ENCODE results near the gene EPB41L2.

Gene EPB41L2

DNA sequence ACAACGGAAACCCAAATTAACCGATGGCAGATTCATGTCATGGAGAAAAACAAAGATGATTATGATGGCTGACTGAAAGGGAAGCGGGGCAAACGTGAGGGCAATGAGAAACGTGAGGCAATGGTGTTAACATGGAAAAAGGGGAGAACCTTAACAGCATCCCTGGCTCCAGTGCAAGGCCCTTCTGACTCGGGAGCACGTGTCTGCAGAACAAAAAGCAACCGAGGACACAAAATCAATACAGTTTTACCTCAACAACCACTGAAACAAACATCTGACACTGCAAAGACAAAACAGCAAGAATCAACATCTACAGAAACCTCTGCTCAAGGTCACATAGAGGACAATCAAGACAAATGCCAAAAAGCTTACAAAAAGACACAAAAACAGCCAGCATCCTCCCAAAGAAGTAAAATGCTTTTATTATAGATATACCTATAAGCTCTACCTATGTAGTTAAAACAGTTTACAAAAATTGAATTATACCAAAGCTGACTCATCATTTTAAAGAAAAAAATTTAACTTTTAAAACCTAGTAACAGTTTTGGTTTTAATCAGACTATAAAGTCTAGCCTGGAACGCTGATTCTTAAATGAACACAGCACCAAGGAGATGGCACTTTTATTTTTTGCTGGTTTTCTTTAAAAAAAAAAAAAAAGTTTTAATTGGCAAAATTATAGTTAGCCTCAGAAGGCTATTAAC lies 192.7 kb downstream of the EPB41L2 start:
- TF ChIP-seq, protein P1, sequence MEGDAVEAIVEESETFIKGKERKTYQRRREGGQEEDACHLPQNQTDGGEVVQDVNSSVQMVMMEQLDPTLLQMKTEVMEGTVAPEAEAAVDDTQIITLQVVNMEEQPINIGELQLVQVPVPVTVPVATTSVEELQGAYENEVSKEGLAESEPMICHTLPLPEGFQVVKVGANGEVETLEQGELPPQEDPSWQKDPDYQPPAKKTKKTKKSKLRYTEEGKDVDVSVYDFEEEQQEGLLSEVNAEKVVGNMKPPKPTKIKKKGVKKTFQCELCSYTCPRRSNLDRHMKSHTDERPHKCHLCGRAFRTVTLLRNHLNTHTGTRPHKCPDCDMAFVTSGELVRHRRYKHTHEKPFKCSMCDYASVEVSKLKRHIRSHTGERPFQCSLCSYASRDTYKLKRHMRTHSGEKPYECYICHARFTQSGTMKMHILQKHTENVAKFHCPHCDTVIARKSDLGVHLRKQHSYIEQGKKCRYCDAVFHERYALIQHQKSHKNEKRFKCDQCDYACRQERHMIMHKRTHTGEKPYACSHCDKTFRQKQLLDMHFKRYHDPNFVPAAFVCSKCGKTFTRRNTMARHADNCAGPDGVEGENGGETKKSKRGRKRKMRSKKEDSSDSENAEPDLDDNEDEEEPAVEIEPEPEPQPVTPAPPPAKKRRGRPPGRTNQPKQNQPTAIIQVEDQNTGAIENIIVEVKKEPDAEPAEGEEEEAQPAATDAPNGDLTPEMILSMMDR (IDR thresholded peaks at IDR 0.05; ENCODE audit: borderline replicate concordance, control extremely low read depth, extremely low read depth, insufficient read depth, missing control alignments), result no peak
- in situ Hi-C loops (cut with MboI; ENCODE audit: low sequenced_read_pairs, unreplicated experiment), result no loop called here
- no peak for DNase-seq (ENCODE audit: low spot score)

- DNase-seq (ENCODE audit: low spot score), result no peak
- TF ChIP-seq, protein P1 (IDR thresholded peaks at IDR 0.05; ENCODE audit: borderline replicate concordance, control extremely low read depth, extremely low read depth, insufficient read depth, missing control alignments), result no peak
- in situ Hi-C loops (cut with MboI; ENCODE audit: low sequenced_read_pairs, unreplicated experiment), result no loop called here
Observed at GRCh38 chr6:130869681-130870080, 193.4 kb downstream of the EPB41L2 start.

GRCh38 chr6:130865793-130866192 lies 197.3 kb downstream of the EPB41L2 start:
- no peak for DNase-seq (ENCODE audit: low spot score)
- in situ Hi-C loops (cut with MboI; ENCODE audit: low sequenced_read_pairs, unreplicated experiment), result no loop called here
- TF ChIP-seq, protein P1 (IDR thresholded peaks at IDR 0.05; ENCODE audit: borderline replicate concordance, control extremely low read depth, extremely low read depth, insufficient read depth, missing control alignments), result no peak

DNA sequence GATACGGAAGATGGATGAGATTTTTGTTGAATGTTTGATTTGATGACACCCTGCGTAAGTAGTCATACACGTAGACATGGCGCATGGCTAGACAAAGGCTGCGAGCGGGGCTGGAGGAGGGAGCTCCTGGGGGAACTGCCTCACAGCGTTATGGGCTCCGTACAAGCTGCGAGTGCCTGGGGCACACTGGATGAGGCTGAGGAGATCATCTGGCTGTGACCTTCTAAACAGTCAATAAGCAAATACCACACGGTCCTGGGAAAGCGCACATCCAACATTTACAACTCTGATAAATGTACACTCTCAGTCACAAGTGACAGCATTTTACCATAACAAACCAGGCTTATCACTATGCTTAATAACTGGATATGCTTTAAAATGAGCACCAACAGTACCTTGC lies 198.7 kb downstream of the EPB41L2 start:
- no peak for DNase-seq (ENCODE audit: low spot score)
- in situ Hi-C loops (cut with MboI; ENCODE audit: low sequenced_read_pairs, unreplicated experiment), result no loop called here
- TF ChIP-seq, protein P1 (IDR thresholded peaks at IDR 0.05; ENCODE audit: borderline replicate concordance, control extremely low read depth, extremely low read depth, insufficient read depth, missing control alignments), result no peak

DNA sequence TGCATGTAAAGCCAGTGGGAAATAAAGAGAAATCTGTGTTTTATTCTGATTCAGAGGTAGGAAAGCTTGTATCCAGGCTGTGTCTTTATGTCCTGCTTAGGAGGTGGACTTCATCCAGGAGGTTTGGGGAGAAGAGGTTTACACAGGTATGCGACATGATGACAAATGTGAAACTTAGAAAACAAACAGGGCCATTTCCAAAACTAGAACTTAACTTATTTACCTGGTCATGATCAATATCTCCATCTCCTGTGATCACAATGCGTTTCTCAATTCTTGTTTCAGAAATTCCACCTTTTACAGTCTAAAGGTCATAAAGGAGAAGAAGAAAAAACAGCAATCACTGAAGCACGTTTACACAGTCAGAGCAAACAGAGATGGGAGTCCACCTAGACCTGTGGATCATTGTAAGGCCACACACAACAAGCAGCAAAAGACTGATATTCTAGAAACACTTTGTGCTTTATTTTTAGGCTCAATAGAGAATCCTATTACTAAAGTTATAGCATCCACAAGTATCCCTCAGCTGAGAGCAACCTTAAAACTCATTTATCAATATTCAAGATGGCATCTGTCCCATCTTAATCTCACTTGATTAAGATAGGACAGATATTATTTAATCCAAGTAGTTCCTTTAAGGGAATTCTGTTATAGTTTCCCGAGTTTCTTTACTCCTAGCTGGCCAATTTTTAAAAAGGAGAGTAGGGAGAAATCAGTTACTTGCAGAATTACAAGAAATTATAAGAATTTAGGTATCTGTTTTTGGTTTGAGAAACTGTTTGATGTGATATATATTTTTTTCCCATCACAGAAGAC lies 199.4 kb downstream of the EPB41L2 start:
- in situ Hi-C loops (cut with MboI; ENCODE audit: low sequenced_read_pairs, unreplicated experiment), result no loop called here
- TF ChIP-seq, protein P1 (IDR thresholded peaks at IDR 0.05; ENCODE audit: borderline replicate concordance, control extremely low read depth, extremely low read depth, insufficient read depth, missing control alignments), result no peak
- DNase-seq (ENCODE audit: low spot score), result no peak

DNA sequence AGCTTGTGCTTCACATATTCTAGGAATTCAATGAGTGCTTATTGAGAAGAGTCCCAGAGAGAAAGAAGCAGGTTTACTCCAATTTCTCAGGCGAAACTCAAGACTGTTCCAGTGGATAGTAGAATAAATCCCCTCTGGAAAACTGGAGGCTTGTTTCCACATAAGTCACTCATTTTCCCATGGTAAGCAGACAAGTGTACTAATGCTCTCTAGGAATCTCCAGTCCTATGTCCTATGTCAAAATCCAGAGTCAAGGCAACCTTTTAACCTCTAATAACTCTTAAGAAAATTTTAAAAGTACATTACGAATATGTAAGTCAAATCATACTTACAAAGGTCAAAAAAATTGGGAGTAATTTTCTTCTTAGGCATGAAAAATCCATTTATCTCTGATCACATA lies 200.7 kb downstream of the EPB41L2 start:
- TF ChIP-seq, protein P1 (IDR thresholded peaks at IDR 0.05; ENCODE audit: borderline replicate concordance, control extremely low read depth, extremely low read depth, insufficient read depth, missing control alignments), result no peak
- no peak for DNase-seq (ENCODE audit: low spot score)
- in situ Hi-C loops (cut with MboI; ENCODE audit: low sequenced_read_pairs, unreplicated experiment), result no loop called here

All from GM13976 (cell line).